OCI-LY1 (cell line): ENCODE measurements around the gene LPO.

ENCODE experiments used
- H2AFZ ChIP-seq: fragments of 200-600 bp; sonication (generic), shearing (Covaris generic); 2 replicates; pipeline ENCODE4 v1.6.0; 2014; ENCODE audit warnings: antibody characterized with exemption, mild to moderate bottlenecking, low read length
- H3F3A ChIP-seq: fragments of 200-600 bp; sonication (generic), shearing (Covaris generic); 2 replicates; pipeline ENCODE4 v1.6.0; 2014; ENCODE audit warnings: mild to moderate bottlenecking, antibody characterized with exemption, low read length, moderate library complexity; ENCODE audit not compliant: insufficient read depth
- H3K27ac ChIP-seq: fragments of 200-600 bp; sonication (generic); 2 replicates; pipeline ENCODE4 v1.5.1; 2014; ENCODE audit warnings: low read length, mixed run types, mild to moderate bottlenecking, low read depth; ENCODE audit not compliant: poor library complexity, severe bottlenecking
- H3K27me3 ChIP-seq: fragments of 200-600 bp; sonication (generic); 2 replicates; pipeline ENCODE4 v1.6.0; 2014; ENCODE audit warnings: antibody characterized with exemption, mild to moderate bottlenecking, low read length, moderate library complexity; ENCODE audit not compliant: insufficient read depth
- H3K36me3 ChIP-seq: fragments of 200-600 bp; sonication (generic); 2 replicates; pipeline ENCODE4 v1.6.1; 2014; ENCODE audit warnings: mild to moderate bottlenecking, antibody characterized with exemption, low read length, moderate library complexity, mixed read lengths; ENCODE audit not compliant: insufficient read depth
- H3K4me1 ChIP-seq: fragments of 200-600 bp; sonication (generic); 2 replicates; pipeline ENCODE4 v1.5.1; 2014; ENCODE audit warnings: mild to moderate bottlenecking, low read length, moderate library complexity; ENCODE audit not compliant: insufficient read depth, severe bottlenecking
- H3K4me2 ChIP-seq: fragments of 200-600 bp; sonication (generic), shearing (Covaris generic); 2 replicates; pipeline ENCODE4 v1.6.1; 2014; ENCODE audit warnings: low read length
- H3K4me3 ChIP-seq: fragments of 200-600 bp; sonication (generic); 2 replicates; pipeline ENCODE4 v1.5.1; 2014; ENCODE audit warnings: low read length, low read depth, mild to moderate bottlenecking, mixed read lengths; ENCODE audit not compliant: poor library complexity, severe bottlenecking
- H3K79me2 ChIP-seq: fragments of 200-600 bp; shearing (Covaris generic); 2 replicates; pipeline ENCODE4 v1.6.1; 2016; ENCODE audit warnings: mixed run types, low read length, mixed read lengths; ENCODE audit not compliant: insufficient read depth
- H3K9ac ChIP-seq: fragments of 200-600 bp; sonication (generic), shearing (Covaris generic); 2 replicates; pipeline ENCODE4 v1.6.1; 2014; ENCODE audit warnings: mild to moderate bottlenecking, low read length, mixed read lengths
- H3K9me2 ChIP-seq: fragments of 200-600 bp; sonication (generic), shearing (Covaris generic); 2 replicates; pipeline ENCODE4 v1.6.1; 2014; ENCODE audit warnings: low read depth, mild to moderate bottlenecking, low read length, mixed read lengths
- H3K9me3 ChIP-seq: fragments of 200-600 bp; shearing (Covaris generic); 2 replicates; pipeline ENCODE4 v1.6.1; 2014; ENCODE audit warnings: low read length, mixed read lengths
- H4K20me1 ChIP-seq: fragments of 200-600 bp; sonication (generic), shearing (Covaris generic); 2 replicates; pipeline ENCODE4 v1.6.0; 2016; ENCODE audit warnings: mild to moderate bottlenecking, low read length; ENCODE audit not compliant: insufficient read depth
- CTCF ChIP-seq: fragments of 200-600 bp; sonication (generic), shearing (Covaris generic); IDR thresholded peaks from 2 replicates; pipeline ENCODE4 v1.5.1; 2017; ENCODE audit warnings: mild to moderate bottlenecking, antibody characterized with exemption, low read length, moderate library complexity, mixed read lengths
- EZH2 ChIP-seq: fragments of 200-600 bp; sonication (generic), shearing (Covaris generic); IDR thresholded peaks from 2 replicates; pipeline ENCODE4 v1.8.0; 2017; ENCODE audit warnings: borderline replicate concordance, mixed run types, mild to moderate bottlenecking, antibody characterized with exemption, low read length, moderate library complexity, mixed read lengths

The LPO gene

GRCh38 chr17:58229384-58229783, 9.0 kb upstream of the LPO start:
- Histone ChIP-seq H3K9me2 (no peaks in the 10 kb centered on the region), H3K79me2 (no peaks in the 10 kb centered on the region), H3K4me3 (no peak overlapping the region), H4K20me1 (no peaks in the 10 kb centered on the region), H3K4me2 (no peak overlapping the region), H3K36me3 (no peaks in the 10 kb centered on the region), H2AFZ (no peak overlapping the region), H3K27ac (no peak overlapping the region), H3F3A (no peaks in the 10 kb centered on the region), H3K4me1 (peaks cover 9% of the 10 kb centered on the region), H3K9ac (no peak overlapping the region), H3K27me3 (0 out of 2 replicates have a peak, but pooled peaks cover 6% of the 10 kb centered on the region), H3K9me3 (no peaks in the 10 kb centered on the region)
- TF ChIP-seq EZH2, result no peak
- TF ChIP-seq CTCF, result no peak

- H3K4me1 ChIP-seq, result peaks cover 9% of the 10 kb centered on the region
- H3K27ac ChIP-seq, result no peak overlapping the region
- H3K4me2 ChIP-seq, result no peak overlapping the region
- H3K9ac ChIP-seq, result no peak overlapping the region
- H3K9me3 ChIP-seq, result no peaks in the 10 kb centered on the region
- H3K27me3 ChIP-seq, result 0 out of 2 replicates have a peak, but pooled peaks cover 6% of the 10 kb centered on the region
- no peaks in the 10 kb centered on the region for H3K36me3 ChIP-seq
- no peak overlapping the region for H3K4me3 ChIP-seq
- no peak for TF ChIP-seq CTCF
- TF ChIP-seq EZH2, result no peak
- no peaks in the 10 kb centered on the region for H3F3A ChIP-seq
- no peak overlapping the region for H2AFZ ChIP-seq
- H4K20me1 ChIP-seq, result no peaks in the 10 kb centered on the region
- no peaks in the 10 kb centered on the region for H3K9me2 ChIP-seq
- H3K79me2 ChIP-seq, result no peaks in the 10 kb centered on the region
These were observed 8.5 kb upstream of the LPO start for GRCh38 chr17:58229881-58230280.

GRCh38 chr17:58231641-58232040, 6.7 kb upstream of the LPO start:
- Histone ChIP-seq H3K27me3 (0 out of 2 replicates have a peak, but pooled peaks cover 6% of the 10 kb centered on the region), H4K20me1 (no peaks in the 10 kb centered on the region), H3K4me3 (no peak overlapping the region), H3K4me2 (no peak overlapping the region), H3K27ac (no peak overlapping the region), H3K79me2 (no peaks in the 10 kb centered on the region), H3K9me3 (no peaks in the 10 kb centered on the region), H2AFZ (no peak overlapping the region), H3K36me3 (no peaks in the 10 kb centered on the region), H3K9ac (no peak overlapping the region), H3F3A (no peaks in the 10 kb centered on the region), H3K4me1 (peaks cover 9% of the 10 kb centered on the region), H3K9me2 (no peaks in the 10 kb centered on the region)
- TF ChIP-seq EZH2 (no peak), CTCF (no peak)
